HEK293 (cell line): ENCODE data around the gene BCAS3.

Experiments used
- CTCF ChIA-PET: fragments of 350-600 bp; formaldehyde crosslinking; extraction: SDS; loops from one replicate; lab custom pipeline; 2021; ENCODE audit warnings: antibody characterized with exemption; lab: Yijun Ruan, JAX
- POLR2A ChIA-PET: fragments of 300-600 bp; formaldehyde crosslinking; extraction: SDS; loops from one replicate; lab custom pipeline; 2020; ENCODE audit warnings: antibody characterized with exemption, inconsistent platforms; lab: Yijun Ruan, JAX
- H3K27ac ChIP-seq: fragments of 200-500 bp; sonication (Bioruptor generic); 2 replicates; pipeline ENCODE4 v1.5.1; 2014; ENCODE audit warnings: low read depth, low read length, control low read depth, inconsistent platforms; ENCODE audit errors: extremely low read depth
- H3K36me3 ChIP-seq, 2 experiments: fragments of 200-500 bp in 1 of 2; sonication (Bioruptor generic) in 1 of 2; 1 replicate in 1 of 2; 2 replicates in 1 of 2; pipeline ENCODE4 v1.5.1; 2014 to 2017; ENCODE audit warnings: inconsistent platforms in 2 of 2, low read length in 2 of 2; ENCODE audit not compliant: control insufficient read depth in 2 of 2, insufficient read depth in 1 of 2
- H3K4me1 ChIP-seq: fragments of 200-500 bp; sonication (Bioruptor generic); 2 replicates; pipeline ENCODE4 v1.5.1; 2014; ENCODE audit warnings: mild to moderate bottlenecking, low read length, inconsistent platforms; ENCODE audit not compliant: control insufficient read depth, insufficient read depth
- H3K4me3 ChIP-seq: 2 replicates; pipeline ENCODE4 v1.5.1; 2011; ENCODE audit warnings: low read depth, mild to moderate bottlenecking, control low read depth, low read length, moderate library complexity
- H3K9me3 ChIP-seq: fragments of 200-500 bp; sonication (Bioruptor generic); 2 replicates; pipeline ENCODE4 v1.5.1; 2014; ENCODE audit warnings: low read depth, low read length, inconsistent platforms; ENCODE audit not compliant: control insufficient read depth, insufficient read depth
- OVOL3 ChIP-seq: fragments of 450-650 bp; formaldehyde crosslinking; IDR thresholded peaks from 2 replicates; pipeline ENCODE4 v1.5.1; 2016; ENCODE audit warnings: missing biosample characterization, missing genetic modification characterization
- TRIM28 ChIP-seq: IDR thresholded peaks from 2 replicates; pipeline ENCODE4 v1.6.1; 2011; ENCODE audit warnings: low read length, control low read depth, borderline replicate concordance
- ZBTB8A ChIP-seq: fragments of 450-650 bp; formaldehyde crosslinking; IDR thresholded peaks from 2 replicates; pipeline ENCODE4 v1.5.1; 2016; ENCODE audit warnings: missing biosample characterization, missing genetic modification characterization
- ZNF133 ChIP-seq: fragments of 450-650 bp; formaldehyde crosslinking; IDR thresholded peaks from 2 replicates; pipeline ENCODE4 v1.5.1; 2016; ENCODE audit warnings: missing biosample characterization, missing genetic modification characterization
- ZNF140 ChIP-seq: fragments of 450-650 bp; formaldehyde crosslinking; IDR thresholded peaks from 2 replicates; pipeline ENCODE4 v1.5.1; 2016; ENCODE audit warnings: missing biosample characterization, missing genetic modification characterization
- ZNF169 ChIP-seq: fragments of 450-650 bp; formaldehyde crosslinking; IDR thresholded peaks from 2 replicates; pipeline ENCODE4 v1.5.1; 2016; ENCODE audit warnings: missing biosample characterization, missing genetic modification characterization
- ZNF248 ChIP-seq: fragments of 450-650 bp; formaldehyde crosslinking; IDR thresholded peaks from 2 replicates; pipeline ENCODE4 v1.5.1; 2017; ENCODE audit warnings: missing biosample characterization, missing genetic modification characterization
- ZNF266 ChIP-seq: fragments of 450-650 bp; formaldehyde crosslinking; IDR thresholded peaks from 2 replicates; pipeline ENCODE4 v1.5.1; 2016; ENCODE audit warnings: missing biosample characterization, missing genetic modification characterization, low read depth
- ZNF324 ChIP-seq: fragments of 450-650 bp; formaldehyde crosslinking; IDR thresholded peaks from 2 replicates; pipeline ENCODE4 v1.5.1; 2016; ENCODE audit warnings: missing biosample characterization, missing genetic modification characterization
- ZNF398 ChIP-seq: fragments of 450-650 bp; formaldehyde crosslinking; IDR thresholded peaks from 2 replicates; pipeline ENCODE4 v1.5.1; 2017; ENCODE audit warnings: missing biosample characterization, missing genetic modification characterization
- TF ChIP-seq, protein P1 (sequence below): IDR thresholded peaks from 2 replicates; pipeline ENCODE4 v1.6.1; 2011; ENCODE audit warnings: mild to moderate bottlenecking, low read depth, low read length, borderline replicate concordance
- TF ChIP-seq, protein P2 (sequence below): fragments of 450-650 bp; formaldehyde crosslinking; IDR thresholded peaks from 2 replicates; pipeline ENCODE4 v1.5.1; 2016; ENCODE audit warnings: missing biosample characterization, missing genetic modification characterization
- TF ChIP-seq, protein P3 (sequence below): fragments of 450-650 bp; formaldehyde crosslinking; IDR thresholded peaks from 2 replicates; pipeline ENCODE4 v1.5.1; 2016; ENCODE audit warnings: missing biosample characterization, missing genetic modification characterization, borderline replicate concordance

The BCAS3 gene

DNA sequence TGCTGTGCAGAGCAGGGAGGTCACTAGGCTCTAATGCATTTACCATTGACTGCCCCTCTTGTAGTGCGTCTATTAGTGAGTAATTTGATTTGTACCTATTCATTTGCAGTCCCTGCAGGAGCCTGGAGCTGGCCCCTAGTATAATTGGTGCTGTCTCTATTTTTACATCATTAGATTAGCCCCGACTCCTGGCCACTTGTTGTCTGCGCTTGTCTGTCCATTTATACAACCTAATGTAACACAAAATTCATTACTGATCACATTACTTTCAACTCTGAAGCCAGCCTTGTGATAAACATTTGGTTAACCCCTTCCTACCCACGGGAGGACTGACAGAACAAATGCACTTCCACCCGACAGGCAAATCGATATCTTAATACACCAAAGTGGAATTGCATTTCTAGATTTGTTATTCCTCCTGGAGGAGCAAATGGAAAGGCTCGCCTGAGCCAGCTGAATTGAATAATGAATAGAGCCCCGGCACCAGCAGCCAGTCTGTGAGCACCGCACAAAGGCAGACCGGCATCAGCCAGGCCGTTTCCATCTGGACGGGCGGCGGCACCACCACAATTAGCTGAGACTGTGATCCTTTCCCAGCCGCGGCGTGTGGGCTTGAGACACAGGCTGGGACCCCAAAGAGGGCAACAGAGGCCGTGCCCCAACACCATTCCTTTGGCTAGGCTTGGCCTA is 703.3 kb downstream of the BCAS3 start:
- ChIA-PET CTCF (interaction anchor here (0.6 to 2.4 kb wide), 2 partner anchors 9 to 409 kb away, joined by 3 to 13 read pairs; no protein-coding TSS in a partner anchor), POLR2A (no interaction called here)
- no peaks in the 10 kb centered on the region for H3K9me3 ChIP-seq
- H3K27ac ChIP-seq: no peak overlapping the region
- no peaks in the 10 kb centered on the region for H3K36me3 ChIP-seq
- peak; percentile 60; the same call in 1 of the 2 replicates for TF ChIP-seq ZNF133 (tag by site-specific recombination)
- TF ChIP-seq ZNF266 (tag by site-specific recombination): no peak
- no peak overlapping the region for H3K4me3 ChIP-seq
- no peaks in the 10 kb centered on the region for H3K4me1 ChIP-seq

DNA sequence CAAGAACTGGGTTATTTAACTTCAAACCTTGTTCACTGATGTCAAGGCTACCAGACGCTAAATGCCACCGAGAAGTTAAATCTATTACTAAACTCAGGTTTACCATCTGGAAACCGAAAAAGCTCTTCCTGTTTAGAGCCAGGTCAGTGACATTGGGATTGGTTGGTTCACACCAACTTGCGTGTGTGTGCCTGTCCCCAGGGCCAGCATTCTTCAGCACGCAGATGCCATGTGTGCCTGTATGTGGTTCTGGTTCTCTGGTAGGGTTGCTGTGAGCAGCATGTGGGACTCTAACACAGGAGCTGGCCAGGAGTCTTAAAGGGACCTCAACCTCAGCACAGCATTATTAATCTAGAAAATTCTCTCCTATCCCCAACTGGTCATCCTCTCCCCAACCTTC is 703.9 kb downstream of the BCAS3 start:
- CTCF ChIA-PET: interaction anchor here (2.4 kb wide), 1 partner anchor 8 kb away, joined by 13 read pairs; no protein-coding TSS in a partner anchor
- POLR2A ChIA-PET: no interaction called here
- no peaks in the 10 kb centered on the region for H3K4me1 ChIP-seq
- TF ChIP-seq, protein P1, sequence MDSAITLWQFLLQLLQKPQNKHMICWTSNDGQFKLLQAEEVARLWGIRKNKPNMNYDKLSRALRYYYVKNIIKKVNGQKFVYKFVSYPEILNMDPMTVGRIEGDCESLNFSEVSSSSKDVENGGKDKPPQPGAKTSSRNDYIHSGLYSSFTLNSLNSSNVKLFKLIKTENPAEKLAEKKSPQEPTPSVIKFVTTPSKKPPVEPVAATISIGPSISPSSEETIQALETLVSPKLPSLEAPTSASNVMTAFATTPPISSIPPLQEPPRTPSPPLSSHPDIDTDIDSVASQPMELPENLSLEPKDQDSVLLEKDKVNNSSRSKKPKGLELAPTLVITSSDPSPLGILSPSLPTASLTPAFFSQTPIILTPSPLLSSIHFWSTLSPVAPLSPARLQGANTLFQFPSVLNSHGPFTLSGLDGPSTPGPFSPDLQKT: no peak
- TF ChIP-seq OVOL3 (tag by site-specific recombination) (no peak), ZNF169 (tag by site-specific recombination) (no peak), ZNF140 (tag by site-specific recombination) (no peak), ZBTB8A (tag by site-specific recombination) (no peak), TRIM28 (no peak), ZNF324 (tag by site-specific recombination) (no peak), ZNF248 (tag by site-specific recombination) (no peak), ZNF398 (tag by site-specific recombination) (no peak)
- TF ChIP-seq, protein P2, sequence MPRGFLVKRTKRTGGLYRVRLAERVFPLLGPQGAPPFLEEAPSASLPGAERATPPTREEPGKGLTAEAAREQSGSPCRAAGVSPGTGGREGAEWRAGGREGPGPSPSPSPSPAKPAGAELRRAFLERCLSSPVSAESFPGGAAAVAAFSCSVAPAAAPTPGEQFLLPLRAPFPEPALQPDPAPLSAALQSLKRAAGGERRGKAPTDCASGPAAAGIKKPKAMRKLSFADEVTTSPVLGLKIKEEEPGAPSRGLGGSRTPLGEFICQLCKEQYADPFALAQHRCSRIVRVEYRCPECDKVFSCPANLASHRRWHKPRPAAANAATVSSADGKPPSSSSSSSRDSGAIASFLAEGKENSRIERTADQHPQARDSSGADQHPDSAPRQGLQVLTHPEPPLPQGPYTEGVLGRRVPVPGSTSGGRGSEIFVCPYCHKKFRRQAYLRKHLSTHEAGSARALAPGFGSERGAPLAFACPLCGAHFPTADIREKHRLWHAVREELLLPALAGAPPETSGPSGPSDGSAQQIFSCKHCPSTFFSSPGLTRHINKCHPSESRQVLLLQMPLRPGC (tag by site-specific recombination): no peak
- TF ChIP-seq, protein P3, sequence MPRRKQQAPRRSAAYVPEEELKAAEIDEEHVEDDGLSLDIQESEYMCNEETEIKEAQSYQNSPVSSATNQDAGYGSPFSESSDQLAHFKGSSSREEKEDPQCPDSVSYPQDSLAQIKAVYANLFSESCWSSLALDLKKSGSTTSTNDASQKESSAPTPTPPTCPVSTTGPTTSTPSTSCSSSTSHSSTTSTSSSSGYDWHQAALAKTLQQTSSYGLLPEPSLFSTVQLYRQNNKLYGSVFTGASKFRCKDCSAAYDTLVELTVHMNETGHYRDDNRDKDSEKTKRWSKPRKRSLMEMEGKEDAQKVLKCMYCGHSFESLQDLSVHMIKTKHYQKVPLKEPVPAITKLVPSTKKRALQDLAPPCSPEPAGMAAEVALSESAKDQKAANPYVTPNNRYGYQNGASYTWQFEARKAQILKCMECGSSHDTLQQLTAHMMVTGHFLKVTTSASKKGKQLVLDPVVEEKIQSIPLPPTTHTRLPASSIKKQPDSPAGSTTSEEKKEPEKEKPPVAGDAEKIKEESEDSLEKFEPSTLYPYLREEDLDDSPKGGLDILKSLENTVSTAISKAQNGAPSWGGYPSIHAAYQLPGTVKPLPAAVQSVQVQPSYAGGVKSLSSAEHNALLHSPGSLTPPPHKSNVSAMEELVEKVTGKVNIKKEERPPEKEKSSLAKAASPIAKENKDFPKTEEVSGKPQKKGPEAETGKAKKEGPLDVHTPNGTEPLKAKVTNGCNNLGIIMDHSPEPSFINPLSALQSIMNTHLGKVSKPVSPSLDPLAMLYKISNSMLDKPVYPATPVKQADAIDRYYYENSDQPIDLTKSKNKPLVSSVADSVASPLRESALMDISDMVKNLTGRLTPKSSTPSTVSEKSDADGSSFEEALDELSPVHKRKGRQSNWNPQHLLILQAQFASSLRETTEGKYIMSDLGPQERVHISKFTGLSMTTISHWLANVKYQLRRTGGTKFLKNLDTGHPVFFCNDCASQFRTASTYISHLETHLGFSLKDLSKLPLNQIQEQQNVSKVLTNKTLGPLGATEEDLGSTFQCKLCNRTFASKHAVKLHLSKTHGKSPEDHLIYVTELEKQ (tag by site-specific recombination): no peak
- no peaks in the 10 kb centered on the region for H3K9me3 ChIP-seq
- no peaks in the 10 kb centered on the region for H3K36me3 ChIP-seq
- H3K27ac ChIP-seq: no peak overlapping the region
- no peak overlapping the region for H3K4me3 ChIP-seq
